HG02642 (cell line): ENCODE measurements around the gene HEATR1.
"Not testable (repeated sequence)": the region's sequence is repeated elsewhere in the genome, so short reads cannot be mapped to it uniquely, and the experiment has no call there.

ENCODE experiments used
- ATAC-seq: cut with Tn5 transposase; IDR thresholded peaks from one replicate; pipeline ENCODE4 v1.9.1; 2021; ENCODE audit warnings: mild to moderate bottlenecking; ENCODE audit not compliant: unreplicated experiment, poor library complexity

HEATR1 gene

GRCh38 chr1:236603991-236604904 lies at the start of gene HEATR1:
TSS of gene HEATR1 (minus strand) at chr1:236604516. CDS start at chr1:236604095, 421 bp downstream.
- ATAC-seq: peak; percentile 98

- no peak for ATAC-seq
These were observed 40.8 kb upstream of the HEATR1 start for GRCh38 chr1:236645016-236645680.

GRCh38 chr1:236642763-236643162 lies 38.4 kb upstream of the HEATR1 start:
- ATAC-seq: no peak

- ATAC-seq: no peak
These were observed 35.4 kb upstream of the HEATR1 start for GRCh38 chr1:236639686-236640085.

- ATAC-seq: no peak
These were observed 34.6 kb upstream of the HEATR1 start for GRCh38 chr1:236638945-236639344.

- ATAC-seq: no peak
These were observed 31.7 kb upstream of the HEATR1 start for GRCh38 chr1:236636017-236636416.

- no peak for ATAC-seq
These were observed 23.6 kb upstream of the HEATR1 start for GRCh38 chr1:236627727-236628408.

GRCh38 chr1:236623371-236624166 lies 19.3 kb upstream of the HEATR1 start:
- ATAC-seq: no peak

GRCh38 chr1:236622407-236622806 lies 18.1 kb upstream of the HEATR1 start:
- ATAC-seq: no peak

- no peak for ATAC-seq
These were observed 15.1 kb upstream of the HEATR1 start for GRCh38 chr1:236619398-236619797.

GRCh38 chr1:236618507-236618906 lies 14.2 kb upstream of the HEATR1 start:
- ATAC-seq: no peak

- ATAC-seq: no peak
These were observed 11.3 kb upstream of the HEATR1 start for GRCh38 chr1:236615399-236616148.

- ATAC-seq: no peak
These were observed 8.0 kb upstream of the HEATR1 start for GRCh38 chr1:236612349-236612748.

GRCh38 chr1:236608930-236609726 lies 4.8 kb upstream of the HEATR1 start:
- no peak for ATAC-seq

- not testable (repeated sequence) for ATAC-seq
These were observed 3.3 kb upstream of the HEATR1 start for GRCh38 chr1:236607597-236607996.

GRCh38 chr1:236604905-236605806 lies 840 bp upstream of the HEATR1 start:
- no peak for ATAC-seq

GRCh38 chr1:236602171-236602570 lies 2.1 kb downstream of the HEATR1 start:
- ATAC-seq: no peak
